Measurements from ENCODE around the gene APLN.

APLN gene

GRCh38 chrX:129659861-129660260 is 5.1 kb upstream of the APLN start:
- DNase-seq = no peak

GRCh38 chrX:129659141-129659540 is 4.4 kb upstream of the APLN start:
- DNase-seq = peak; percentile 4

DNA sequence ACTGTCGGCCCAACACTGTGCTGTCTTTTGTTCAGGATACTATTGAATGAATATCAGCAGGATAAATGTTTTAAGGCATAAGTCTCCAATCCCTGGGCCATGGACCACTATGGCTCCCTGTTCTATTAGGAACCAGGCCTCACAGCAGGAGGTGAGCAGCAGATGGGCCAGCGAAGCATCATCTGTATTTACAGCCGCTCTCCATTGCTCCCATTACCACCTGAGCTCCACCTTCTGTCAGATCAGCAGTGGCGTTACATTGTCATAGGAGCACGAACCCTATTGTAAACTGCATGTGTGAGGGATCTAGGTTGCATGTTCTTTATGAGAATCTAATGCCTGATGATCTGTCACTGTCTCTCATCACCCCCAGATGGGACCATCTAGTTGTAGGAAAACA is 3.7 kb upstream of the APLN start:
- peak; percentile 7 for DNase-seq

DNA sequence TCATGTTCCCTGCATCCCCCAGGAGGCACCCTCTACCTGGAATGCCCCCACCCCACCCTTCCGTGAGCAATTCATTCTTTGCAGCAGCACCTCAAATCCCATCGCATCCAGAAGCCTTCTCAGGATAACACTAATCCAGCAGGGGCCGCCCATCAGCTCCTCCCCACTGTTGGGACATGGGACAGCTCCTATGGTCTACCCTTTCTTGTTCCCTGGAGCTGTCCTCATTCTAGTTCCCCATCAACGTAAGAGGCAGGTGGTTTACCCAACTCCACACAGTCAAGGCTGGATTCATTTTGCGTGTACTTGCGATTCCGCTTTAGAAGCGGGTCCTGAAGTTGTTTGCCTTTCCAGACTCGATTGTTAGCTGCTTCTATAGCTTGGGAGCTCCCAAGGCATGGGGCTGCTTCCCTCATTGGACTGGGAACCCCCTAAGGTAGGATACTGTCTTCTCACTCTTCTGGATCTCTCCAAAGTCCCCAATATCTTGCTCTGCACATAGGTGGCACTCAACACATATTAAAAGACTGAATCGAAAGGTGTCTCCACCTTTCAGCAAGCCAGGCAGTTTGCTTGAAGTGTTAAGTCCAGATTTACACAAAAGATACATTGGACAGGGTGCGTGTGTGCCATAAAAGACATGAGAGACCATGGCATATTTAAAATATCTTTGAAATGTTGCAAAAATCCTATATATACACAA is 942 bp upstream of the APLN start:
- peak; percentile 61 for DNase-seq

DNA sequence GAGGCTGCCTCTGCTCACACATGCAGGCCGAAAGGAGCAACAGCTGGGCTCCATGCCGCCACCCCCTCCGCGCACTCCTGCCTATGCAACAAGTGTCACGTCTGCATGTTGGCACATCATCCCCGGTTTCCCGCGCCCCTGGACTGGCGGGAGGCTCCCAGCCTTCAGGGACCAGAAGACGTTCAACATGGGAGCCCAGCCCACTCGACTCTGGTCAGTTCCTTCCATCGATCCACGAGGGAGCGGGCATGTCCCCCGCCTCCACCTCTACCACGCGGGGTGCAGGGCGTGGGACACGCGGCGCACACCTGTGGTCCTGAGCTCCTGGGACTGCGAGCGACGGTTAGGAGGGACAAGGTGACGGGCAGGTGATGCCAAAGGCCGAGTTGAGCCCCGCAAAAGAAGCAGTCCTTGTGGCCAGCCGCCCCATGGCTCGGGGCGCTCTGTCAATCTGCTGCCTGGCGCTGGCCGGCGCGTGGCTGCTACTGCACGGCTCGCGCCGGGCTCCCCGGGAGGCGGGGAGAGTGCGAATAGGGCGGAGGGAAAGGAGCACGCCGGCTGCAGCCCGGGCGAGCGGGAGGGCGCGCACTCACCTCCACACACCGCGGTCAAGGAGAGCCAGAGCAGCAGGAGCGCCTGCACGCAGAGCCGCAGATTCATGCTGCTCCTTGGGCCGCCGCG is 645 bp downstream of the APLN start:
- DNase-seq = peak; percentile 65

DNA sequence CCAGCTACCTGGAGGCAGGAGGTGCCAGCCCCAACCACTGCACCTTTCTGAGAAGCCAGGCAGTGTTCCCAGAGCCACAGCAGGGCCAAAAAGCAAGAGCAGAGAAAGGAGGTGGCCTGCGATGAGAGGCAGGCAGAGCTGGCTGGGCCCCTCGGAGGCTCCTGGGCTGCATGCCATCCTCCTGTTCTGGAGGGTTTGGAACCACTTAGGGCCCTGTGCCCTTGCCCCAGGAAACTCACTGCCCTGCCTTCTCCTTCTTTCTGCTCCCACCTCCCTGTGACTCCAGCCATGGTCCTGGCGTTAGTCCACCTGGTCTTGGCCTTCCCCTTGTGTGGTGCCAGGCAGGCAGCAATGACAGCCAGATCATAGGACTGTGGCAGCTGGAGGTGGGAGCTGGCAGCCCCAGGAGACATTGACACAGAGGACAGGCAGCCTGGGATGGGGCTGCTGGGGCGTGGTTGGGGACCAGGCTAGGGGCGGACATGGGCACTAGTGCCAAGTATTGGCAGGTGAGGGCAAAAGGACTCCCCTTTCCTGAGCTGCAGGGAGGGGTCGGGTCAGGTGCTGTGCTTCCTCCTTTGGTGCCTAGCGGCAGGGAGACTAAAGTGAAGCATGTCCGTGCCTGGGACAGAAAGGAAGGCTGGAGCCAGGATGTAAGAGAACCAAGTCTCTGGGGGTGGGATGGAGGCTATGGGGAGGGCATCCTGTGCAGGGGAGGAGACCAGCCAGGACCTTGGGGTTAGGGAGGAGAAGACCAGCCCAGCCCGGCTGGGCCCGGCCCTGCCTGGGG is 1.4 kb downstream of the APLN start:
- peak; percentile 40 for DNase-seq

DNA sequence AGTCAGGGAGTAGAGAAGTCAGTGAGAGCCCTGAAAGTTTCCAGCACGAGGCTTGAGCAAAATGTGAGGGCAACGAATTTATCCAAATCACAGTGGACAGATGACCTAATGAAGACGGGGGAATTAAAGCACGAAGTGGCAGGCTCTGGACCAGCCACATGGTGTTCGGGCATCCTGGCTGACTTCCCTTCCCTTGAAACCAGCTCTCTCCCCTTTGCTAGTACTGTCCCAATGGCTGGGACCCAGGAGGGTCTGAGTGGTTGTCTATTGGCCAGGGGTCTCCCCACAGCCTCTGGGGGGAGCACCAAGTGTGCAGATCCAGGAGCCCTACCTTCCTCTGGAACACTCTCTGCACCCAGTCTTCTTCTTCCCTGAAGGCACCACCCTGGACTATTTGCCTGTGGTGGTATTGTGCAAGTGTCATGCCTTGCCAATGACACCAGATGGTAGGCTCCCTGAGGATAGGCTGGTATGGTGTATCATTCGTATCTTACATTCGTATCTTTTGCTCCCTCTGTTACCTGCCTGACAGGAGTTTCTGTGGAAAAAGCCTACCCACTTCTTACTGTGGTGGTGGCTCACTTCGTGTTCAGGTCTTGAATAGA is 2.1 kb downstream of the APLN start:
- no peak for DNase-seq

- DNase-seq = peak; percentile 38
Measured at GRCh38 chrX:129651756-129652564, 2.8 kb downstream of the APLN start.

DNA sequence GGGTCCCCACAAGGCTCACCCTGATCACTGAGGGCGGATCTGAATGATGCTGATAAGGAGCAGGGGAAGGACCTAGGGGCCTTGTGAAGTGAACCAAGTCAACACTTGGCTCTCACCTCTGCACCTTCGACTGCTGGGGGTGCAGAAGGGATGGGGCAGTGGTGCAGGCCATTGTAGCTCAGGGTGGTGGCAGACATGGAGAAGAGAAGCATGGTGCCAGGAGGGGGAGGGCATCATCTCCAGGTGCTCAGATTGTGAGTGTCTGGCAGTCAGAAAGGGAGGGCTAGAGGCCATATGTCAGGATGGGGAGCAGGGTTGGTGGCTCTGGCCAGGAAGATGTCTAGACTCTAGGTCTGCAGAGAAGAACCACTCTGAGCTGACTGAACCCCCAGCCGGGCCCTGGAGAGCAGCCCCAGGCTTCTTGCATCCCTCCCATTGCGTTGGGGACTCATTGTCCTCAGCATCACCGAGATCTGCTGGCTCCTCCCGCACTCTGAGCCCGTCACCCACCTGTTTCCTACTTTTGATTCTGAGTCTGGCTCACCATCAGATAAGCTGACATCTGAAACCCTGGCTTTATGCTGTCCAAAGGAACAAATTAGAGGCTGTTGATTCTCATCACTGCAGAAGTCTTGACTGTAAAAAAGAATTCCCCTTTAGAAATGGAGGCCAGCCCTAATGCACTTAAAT is 3.8 kb downstream of the APLN start:
- peak; percentile 12 for DNase-seq

DNA sequence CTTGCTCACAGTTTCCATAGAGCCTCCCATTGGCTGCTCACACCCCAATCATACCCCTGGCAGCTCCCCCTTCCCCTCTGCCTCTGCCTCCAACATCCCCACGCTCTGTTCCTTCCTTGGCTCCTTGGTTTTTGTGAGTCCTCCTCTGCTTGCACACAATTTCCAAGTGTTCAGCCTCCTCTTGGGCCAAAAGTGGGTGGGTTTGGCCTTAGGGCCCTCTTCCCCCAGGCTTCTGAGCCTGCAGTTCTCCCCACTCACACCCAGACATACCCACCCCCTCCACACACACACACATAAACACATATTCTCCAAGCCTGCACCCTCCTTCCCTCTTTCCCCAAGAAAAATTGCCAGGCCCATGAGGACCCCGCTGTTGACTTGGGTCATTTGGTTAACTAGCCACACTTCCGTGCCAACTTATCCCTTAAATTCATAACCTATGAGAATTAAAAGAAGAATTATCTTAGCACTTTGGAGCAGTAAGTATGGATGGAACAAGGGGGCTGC is 4.5 kb downstream of the APLN start:
- DNase-seq = peak; percentile 34

GRCh38 chrX:129649268-129650182 is 5.2 kb downstream of the APLN start:
- peak; percentile 14 for DNase-seq

- peak; percentile 46 for DNase-seq
Measured at GRCh38 chrX:129648514-129649267, 6.1 kb downstream of the APLN start.

DNA sequence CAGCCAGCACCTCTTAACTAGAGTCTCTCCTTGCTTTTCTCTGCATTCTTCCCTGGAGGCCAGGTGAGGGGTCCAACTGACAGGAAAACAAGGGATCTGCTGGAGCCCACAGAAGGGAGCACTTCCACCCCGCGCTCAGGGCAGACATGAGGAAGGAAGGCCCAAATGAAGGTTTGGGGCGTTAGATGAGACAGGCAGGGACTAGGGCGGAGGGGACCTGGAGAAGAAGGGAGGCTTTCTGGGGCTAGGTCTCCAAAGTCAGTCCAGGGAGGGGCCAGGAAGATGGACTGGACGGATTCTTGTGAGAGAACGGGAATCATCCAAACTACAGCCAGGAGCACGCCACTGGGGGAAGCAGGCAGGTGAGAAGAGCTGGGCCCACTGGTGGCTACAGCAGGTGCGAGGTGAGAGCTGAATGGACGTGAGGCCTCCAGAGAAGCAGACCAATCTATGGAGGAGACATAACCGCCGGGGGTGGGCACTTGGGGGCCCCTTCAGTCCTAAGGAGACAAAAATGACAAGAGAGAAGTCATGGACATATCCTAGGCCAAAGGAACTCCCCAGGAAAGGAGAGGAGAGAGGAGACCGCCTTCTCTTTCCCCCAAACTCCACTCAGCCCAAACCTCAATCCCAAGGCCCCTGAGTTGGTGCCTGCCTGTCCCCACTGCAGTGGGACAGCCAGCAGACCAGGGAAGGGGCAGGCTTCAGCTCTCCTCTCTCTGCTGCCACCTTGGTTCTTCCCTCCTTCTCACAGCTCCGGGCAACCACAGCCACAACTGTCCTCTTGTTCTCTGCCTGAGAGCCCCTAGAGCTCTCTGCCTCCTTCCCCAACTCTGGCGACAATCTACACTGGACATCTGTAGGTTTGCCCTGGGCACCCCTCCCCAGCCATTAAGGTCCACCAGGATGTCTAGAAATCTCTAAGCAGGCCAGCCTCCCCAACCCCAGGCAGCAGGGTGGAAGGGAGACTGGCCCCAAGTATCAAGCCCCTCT is 7.0 kb downstream of the APLN start:
- peak; percentile 42 for DNase-seq

DNA sequence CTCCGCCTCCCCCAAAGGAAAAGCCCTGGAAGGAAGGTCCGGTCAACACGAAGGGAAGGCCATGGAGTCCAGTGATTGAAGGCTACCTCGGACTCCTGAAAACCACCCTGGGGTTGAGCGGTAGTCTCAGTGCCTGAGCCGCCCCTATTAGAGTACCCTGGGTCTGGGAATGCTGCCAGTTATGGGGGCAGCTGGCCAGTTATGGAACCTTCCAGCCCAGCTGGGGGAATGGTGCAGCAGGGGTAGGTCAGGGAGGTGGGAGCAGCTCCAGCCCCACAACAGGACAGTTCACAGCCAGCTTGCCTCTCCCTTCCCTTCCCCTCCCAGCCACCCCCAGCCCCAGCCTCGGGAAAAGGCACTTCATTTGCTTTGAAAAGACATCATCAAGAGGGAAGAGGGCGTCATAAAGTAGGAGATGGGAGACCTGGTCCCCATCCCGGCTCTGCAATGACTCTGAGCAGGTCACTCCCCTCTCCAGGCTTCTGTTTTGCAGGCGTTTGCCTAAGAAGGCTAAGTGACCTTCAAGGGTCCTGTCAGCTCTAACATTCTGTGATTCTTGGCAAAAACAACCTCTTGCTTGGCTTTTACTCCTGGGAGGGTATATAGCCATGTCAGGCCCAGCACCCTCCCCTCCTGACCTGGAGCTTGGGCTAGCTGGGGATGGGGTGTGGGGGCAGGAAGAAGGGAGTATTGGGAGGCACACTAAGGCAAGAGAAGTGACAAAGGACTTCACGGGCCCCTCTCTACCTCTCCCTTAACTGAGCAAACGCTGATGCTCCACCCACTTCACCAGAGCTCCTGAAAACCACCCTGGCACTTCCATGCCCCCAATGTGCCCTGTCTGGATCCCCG is 8.0 kb downstream of the APLN start:
- peak; percentile 17 for DNase-seq

DNA sequence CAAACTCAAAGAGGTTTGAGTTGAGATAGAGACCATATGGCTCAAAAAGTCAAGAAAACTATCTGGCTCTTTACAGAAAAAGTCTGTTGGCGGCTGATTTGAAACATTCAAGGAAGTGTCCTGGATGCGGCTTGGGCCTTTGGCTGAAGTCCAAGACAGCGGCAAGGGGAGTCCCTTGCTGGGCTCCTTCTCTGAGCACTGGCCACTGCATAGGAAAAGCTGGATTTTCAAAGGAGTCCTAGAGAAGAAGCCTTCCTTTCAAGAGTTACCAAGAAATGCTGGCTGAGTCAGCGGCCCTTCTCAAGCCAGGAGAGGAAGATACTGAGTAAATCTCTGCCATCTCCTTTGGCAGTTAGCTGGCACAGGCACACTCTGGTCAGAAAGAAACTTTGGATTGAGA is 12.1 kb downstream of the APLN start:
- DNase-seq = no peak

- no peak for DNase-seq
Measured at GRCh38 chrX:129641941-129642340, 12.8 kb downstream of the APLN start.

DNA sequence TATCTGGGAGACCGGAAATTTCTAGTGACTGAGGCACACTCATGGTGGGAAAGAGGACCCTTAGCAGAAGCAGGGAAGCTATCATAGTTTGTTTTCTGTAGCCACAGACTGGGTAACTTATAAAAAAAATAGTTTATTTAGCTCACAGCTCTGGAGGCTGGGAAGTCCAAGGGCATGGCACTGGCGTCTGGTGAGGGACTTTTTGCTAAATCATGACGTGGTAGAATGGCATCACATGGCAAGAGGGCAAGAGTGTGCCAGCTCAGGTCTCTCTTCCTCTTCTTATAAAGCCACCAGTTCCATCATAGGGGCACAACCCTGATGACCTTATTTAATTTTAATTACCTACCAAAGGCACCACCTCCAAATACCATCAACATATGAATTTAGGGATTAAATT is 13.3 kb downstream of the APLN start:
- DNase-seq = no peak

GRCh38 chrX:129640737-129641136 is 14.0 kb downstream of the APLN start:
- no peak for DNase-seq
